Measurements from ENCODE around the gene DRC3. TPM values are rescaled to one million over a fixed set of nuclear protein-coding genes. Genes with fewer than 3 reads are reported as not detected.

DRC3 gene
- total and polyA plus RNA-seq, 2 experiments from 2014 or later, result 1.1 to 1.8 TPM

- Histone ChIP-seq H2AFZ (no peak overlapping the region), H3K9me3 (ENCODE audit: low read depth) (no peaks in the 10 kb centered on the region), H3K79me2 (peaks cover 26% of the 10 kb centered on the region)
Observed at GRCh38 chr17:18031955-18032354, 59.3 kb downstream of the DRC3 start.

GRCh38 chr17:18033442-18034099 lies 60.9 kb downstream of the DRC3 start:
- Histone ChIP-seq H3K4me1 (ENCODE audit: insufficient read depth) (no peaks in the 10 kb centered on the region), H3K9me3 (ENCODE audit: low read depth) (no peaks in the 10 kb centered on the region), H3K36me3 (replicated peaks; ENCODE audit: insufficient read depth, low read depth) (no peaks in the 10 kb centered on the region), H4K20me1 (ENCODE audit: insufficient read depth, poor library complexity, severe bottlenecking) (no peaks in the 10 kb centered on the region), H3K4me3 (no peak overlapping the region), H3K4me2 (no peak overlapping the region), H3K9me2 (replicated peaks; ENCODE audit: insufficient read depth) (no peaks in the 10 kb centered on the region), H3K27me3 (no peaks in the 10 kb centered on the region), H3K27ac (no peak overlapping the region), H2AFZ (no peak overlapping the region), H3K79me2 (peaks cover 43% of the 10 kb centered on the region)
- TF ChIP-seq EZH2phosphoT487 (IDR thresholded peaks at IDR 0.05; ENCODE audit: low read depth, severe bottlenecking, unreplicated experiment) (no peak), CTCF (IDR thresholded peaks at IDR 0.05; ENCODE audit: poor library complexity) (peak; percentile 81)
- peak; percentile 87 for DNase-seq (ENCODE audit: low spot score)
- WGBS (ENCODE audit: low lambda C conversion rate, missing lambda C conversion rate), result 36% methylated on average over 5 of the region's 5 CpGs

More at GRCh38 chr17:18031955-18032354, 59.3 kb downstream of the DRC3 start:
- Histone ChIP-seq H3K36me3 (replicated peaks; ENCODE audit: insufficient read depth, low read depth) (no peaks in the 10 kb centered on the region), H3K9me2 (replicated peaks; ENCODE audit: insufficient read depth) (no peaks in the 10 kb centered on the region), H3K27me3 (no peaks in the 10 kb centered on the region), H3K4me2 (no peak overlapping the region), H3K27ac (no peak overlapping the region), H3K4me3 (no peak overlapping the region), H4K20me1 (ENCODE audit: insufficient read depth, poor library complexity, severe bottlenecking) (no peaks in the 10 kb centered on the region), H3K4me1 (ENCODE audit: insufficient read depth) (no peaks in the 10 kb centered on the region)
- 85% methylated on average over 2 of the region's 2 CpGs for WGBS (ENCODE audit: low lambda C conversion rate, missing lambda C conversion rate)
- no peak for DNase-seq (ENCODE audit: low spot score)
- no peak for TF ChIP-seq CTCF (IDR thresholded peaks at IDR 0.05; ENCODE audit: poor library complexity)
- no peak for TF ChIP-seq EZH2 (IDR thresholded peaks at IDR 0.05; ENCODE audit: borderline replicate concordance)
- TF ChIP-seq EZH2phosphoT487 (IDR thresholded peaks at IDR 0.05; ENCODE audit: low read depth, severe bottlenecking, unreplicated experiment), result no peak

- Histone ChIP-seq H3K4me1 (ENCODE audit: insufficient read depth) (peaks cover 6% of the 10 kb centered on the region), H3K27ac (no peak overlapping the region), H3K79me2 (peaks cover 55% of the 10 kb centered on the region), H3K27me3 (no peaks in the 10 kb centered on the region), H2AFZ (no peak overlapping the region), H4K20me1 (ENCODE audit: insufficient read depth, poor library complexity, severe bottlenecking) (no peaks in the 10 kb centered on the region), H3K36me3 (replicated peaks; ENCODE audit: insufficient read depth, low read depth) (no peaks in the 10 kb centered on the region), H3K4me2 (no peak overlapping the region), H3K9me2 (replicated peaks; ENCODE audit: insufficient read depth) (no peaks in the 10 kb centered on the region), H3K4me3 (no peak overlapping the region), H3K9me3 (ENCODE audit: low read depth) (no peaks in the 10 kb centered on the region)
- no peak for DNase-seq (ENCODE audit: low spot score)
- WGBS (ENCODE audit: low lambda C conversion rate, missing lambda C conversion rate), result 58% methylated on average over 2 of the region's 2 CpGs
- no peak for TF ChIP-seq CTCF (IDR thresholded peaks at IDR 0.05; ENCODE audit: poor library complexity)
- no peak for TF ChIP-seq EZH2phosphoT487 (IDR thresholded peaks at IDR 0.05; ENCODE audit: low read depth, severe bottlenecking, unreplicated experiment)
Observed at GRCh38 chr17:18035704-18036103, 63.0 kb downstream of the DRC3 start.
